HG03135 (cell line): ENCODE measurements around the gene NKAIN2.

Experiments used
- ATAC-seq: cut with Tn5 transposase; IDR thresholded peaks from one replicate; pipeline ENCODE4 v1.9.1; 2021; ENCODE audit warnings: mild to moderate bottlenecking, moderate library complexity; ENCODE audit not compliant: unreplicated experiment

Gene NKAIN2

GRCh38 chr6:123806561-123806960 lies 2.9 kb downstream of the NKAIN2 start:
- ATAC-seq = no peak

DNA sequence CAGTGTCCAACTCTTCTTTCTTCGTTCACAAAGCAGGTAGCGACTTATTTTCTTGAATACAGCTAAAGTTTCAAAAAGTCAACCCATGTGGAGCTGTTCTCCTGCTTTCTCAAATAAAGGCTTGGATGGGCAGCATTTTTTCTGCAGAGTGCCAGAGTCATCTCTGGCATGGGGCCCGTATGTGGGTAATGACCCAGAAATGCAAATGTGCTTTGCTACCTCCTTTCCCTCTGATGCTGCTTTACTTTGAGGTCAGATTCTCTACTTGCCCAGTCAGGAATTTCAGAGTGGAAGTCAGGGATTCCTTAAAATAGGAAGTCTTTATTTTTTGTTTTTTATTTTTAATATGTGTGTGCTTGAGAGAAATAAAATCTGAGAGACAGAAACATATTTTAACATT lies 4.9 kb downstream of the NKAIN2 start:
- ATAC-seq = no peak

- ATAC-seq = no peak
These were observed 6.5 kb downstream of the NKAIN2 start for GRCh38 chr6:123810214-123810613.

- no peak for ATAC-seq
These were observed 7.3 kb downstream of the NKAIN2 start for GRCh38 chr6:123810948-123811347.

GRCh38 chr6:123811378-123811777 lies 7.7 kb downstream of the NKAIN2 start:
- ATAC-seq = no peak

GRCh38 chr6:123812621-123813020 lies 9.0 kb downstream of the NKAIN2 start:
- no peak for ATAC-seq

DNA sequence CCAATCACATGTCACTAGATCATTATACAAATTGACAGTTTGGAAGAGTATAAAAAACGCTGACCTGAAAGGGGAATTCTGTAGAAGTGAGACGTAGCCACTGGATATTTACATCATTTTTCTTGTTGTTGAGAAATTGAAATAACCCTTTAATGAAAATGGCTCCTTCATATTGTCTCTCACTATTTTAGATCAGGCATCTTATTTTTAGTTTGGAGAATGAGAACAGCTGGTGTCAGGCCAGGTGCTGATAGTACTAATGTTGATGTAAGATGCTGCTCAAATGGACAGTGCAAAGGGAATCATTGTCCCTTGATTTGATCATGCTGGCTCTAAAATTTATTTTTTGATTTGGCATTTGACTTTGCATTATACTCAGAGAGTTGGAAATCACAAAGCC lies 17.4 kb downstream of the NKAIN2 start:
- no peak for ATAC-seq

DNA sequence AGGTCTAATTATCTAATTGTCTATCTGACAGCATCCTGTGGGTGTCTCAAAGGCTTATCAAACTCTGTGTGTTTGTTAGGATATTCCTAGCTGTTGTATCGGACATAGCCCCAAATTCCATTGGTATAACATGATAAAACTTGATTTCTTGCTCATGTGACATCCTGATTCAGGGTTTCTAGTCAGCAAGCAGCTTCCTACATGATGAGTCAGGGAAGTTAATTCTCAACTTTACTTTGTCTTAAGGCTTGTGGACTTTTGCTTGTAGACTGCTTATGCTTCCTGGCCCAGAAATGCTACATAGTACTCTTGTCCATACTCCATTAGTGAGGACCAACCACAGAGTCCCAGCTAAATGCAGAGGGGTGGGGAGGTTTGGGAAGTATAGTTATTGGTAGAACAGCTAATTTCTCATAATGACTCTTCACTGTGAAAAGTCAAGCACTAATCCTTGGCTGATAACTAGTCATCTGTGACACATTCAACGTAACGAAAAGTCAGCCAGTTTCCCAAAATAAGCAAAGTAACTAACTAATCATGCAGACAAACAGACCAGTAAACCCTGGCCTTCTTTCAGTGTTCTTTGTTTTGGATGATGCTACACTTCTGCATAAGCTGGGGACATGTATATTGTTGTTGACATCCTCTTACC lies 25.8 kb downstream of the NKAIN2 start:
- ATAC-seq = no peak

- no peak for ATAC-seq
These were observed 26.5 kb downstream of the NKAIN2 start for GRCh38 chr6:123830120-123830519.

DNA sequence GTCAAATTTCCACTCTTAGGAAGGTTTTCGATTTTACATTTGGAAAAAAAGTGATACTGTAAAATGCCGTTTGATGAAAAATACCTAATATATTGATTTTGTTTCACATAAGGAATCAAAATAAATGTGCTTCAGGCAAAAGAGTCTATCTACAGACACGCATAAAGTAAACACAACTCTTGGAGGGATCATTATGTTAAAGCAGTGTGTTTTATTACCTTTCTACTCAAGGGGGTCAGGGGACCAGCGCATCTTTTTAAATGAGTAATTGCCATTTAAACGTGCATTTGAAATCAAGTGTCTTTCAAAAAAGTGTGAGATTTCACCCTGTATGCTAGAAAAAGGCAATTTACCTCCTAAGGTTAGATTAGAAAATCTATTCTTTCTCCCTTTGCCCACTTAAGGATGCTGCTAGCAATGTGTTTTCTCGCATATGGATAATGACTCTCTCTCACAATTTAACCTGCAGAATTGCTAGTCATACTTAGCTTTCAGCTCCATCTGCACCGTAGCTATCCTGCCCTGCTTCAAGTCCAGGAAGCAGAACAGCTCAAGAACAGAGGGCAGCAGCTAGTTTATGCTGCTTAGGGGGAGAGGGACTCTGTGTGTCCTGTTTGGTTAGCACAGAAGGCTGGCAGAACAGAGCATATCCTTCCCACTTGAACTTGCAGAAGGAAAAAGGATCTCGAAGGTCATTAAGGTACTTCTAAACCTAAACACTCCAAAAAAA lies 35.0 kb downstream of the NKAIN2 start:
- ATAC-seq = no peak

DNA sequence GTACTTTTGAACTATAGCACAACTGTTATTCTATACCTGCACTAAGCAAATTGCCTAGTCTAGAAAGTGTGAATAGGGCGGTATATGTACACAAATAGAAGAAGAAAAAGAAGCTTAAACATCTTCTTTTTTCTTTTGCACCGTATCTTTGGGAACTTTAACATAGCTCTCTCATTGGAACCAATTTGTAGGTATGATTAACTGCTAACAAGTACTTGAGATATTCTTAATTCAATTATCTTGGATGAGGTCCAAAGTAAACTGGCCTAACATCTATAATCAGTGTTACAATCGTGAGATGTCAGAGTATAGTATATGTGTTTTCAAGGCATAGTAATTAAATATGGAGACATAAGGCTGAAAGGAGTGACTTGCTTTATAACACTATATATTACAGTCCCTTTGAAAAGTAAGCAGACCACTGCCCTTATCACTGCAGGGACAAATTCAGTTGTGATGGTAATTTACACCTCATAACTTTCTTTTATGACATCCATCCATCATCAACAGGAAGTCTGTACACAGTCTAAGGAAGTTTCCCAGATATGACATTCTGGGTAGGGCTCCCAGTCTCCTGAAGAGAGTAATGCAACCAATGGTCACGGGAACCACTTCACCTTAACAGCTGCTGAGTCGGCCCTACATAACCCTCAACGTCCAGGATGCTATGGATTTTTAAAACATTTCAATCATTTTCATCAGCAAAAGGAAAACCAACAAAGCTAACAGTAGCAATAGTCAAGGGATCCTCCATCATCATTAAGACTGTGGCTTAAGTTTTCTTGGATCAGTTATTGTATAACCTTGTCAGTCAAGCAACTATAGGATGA lies 37.6 kb downstream of the NKAIN2 start:
- no peak for ATAC-seq

- ATAC-seq = no peak
These were observed 40.3 kb downstream of the NKAIN2 start for GRCh38 chr6:123844011-123844410.

DNA sequence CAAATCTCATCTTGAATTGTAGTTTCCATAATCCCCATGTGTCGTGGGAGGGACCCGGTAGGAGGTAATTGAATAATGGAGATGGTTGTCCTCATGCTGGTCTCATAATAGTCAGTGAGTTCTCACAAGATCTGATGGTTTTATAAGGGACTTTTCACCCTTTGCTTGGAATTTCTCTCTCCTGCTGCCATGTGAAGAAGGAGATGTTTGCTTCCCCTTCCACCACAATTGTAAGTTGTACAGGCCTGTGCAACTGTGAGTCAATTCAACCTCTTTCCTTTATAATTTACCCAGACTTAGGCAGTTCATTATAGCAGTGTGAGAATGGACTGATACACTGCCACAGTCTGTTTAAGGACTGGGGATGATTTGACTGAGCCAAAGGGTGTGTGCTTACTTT lies 44.7 kb downstream of the NKAIN2 start:
- no peak for ATAC-seq

GRCh38 chr6:123849406-123849805 lies 45.7 kb downstream of the NKAIN2 start:
- ATAC-seq = no peak

DNA sequence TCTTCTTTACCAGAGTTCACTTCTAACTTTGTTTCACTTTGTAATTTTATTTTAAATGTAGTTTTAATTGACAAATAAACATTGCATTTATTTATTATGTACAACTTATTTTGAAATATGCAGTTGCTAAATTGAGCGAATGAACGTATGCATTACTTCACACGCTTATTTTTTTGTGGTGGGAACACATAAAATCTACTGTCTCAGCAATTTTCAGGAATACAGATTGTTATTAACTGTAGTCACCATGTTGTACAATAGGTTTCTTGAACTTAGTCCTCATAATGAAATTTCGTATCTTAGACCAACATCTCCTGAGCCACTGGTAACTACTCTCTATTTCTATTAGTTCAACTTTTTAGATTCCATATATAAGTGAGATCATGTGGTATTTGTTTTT lies 46.9 kb downstream of the NKAIN2 start:
- ATAC-seq = no peak

DNA sequence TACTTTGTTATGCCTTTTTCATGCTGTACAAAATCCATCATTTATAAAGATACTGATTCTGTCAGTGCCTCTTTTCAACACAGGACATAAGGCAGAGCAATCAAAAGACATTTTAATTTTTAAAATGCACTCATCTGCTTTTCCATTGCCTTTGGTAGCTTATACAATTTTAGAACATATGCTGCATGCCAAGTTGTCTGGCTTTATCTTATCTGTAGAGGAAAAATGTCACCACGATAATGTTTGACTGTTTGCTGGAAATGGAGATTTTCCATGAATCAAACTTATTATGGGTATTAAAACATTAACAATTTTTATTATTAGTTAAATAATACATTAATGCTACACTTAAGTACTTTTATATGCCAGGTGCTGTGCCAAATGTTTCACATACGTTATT lies 50.5 kb downstream of the NKAIN2 start:
- no peak for ATAC-seq

- no peak for ATAC-seq
These were observed 51.8 kb downstream of the NKAIN2 start for GRCh38 chr6:123855506-123855905.

GRCh38 chr6:123859291-123859690 lies 55.6 kb downstream of the NKAIN2 start:
- ATAC-seq = no peak

DNA sequence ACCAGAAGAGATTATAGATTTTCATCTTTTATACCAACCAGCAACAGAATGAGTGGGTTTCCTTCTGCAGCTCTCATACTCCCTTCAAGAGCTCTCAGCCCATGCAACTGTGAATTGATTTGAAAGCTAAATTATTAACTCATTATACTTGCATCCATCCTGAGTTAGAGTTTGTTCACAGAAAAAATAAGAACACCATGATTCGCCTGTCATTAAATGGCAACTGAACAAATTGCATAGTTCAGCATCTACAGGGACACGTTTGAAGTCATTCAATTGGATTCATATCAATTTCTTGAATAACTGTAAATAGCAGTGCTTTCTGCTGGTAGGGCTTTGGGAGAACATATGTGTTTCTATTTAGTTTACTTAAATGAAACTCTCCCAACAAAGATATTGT lies 65.7 kb downstream of the NKAIN2 start:
- ATAC-seq = no peak

DNA sequence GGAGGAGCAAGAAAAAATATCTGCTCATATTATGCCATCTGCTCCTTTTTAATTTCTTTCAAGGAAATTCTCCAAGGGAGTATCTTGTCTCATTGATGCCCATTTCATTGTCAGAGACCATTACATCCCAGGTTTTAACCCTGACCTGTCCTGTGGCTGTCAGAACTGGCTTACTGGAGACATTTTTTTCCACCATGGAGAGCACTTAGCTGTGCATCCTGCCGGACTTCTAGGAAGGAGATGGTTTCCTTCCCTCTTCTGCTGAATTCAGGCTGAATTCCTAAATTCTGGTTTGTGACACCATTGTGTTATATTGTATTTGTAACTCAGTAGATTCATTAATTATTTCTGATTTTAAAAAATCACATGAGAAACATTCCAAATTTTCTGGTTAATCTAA lies 70.3 kb downstream of the NKAIN2 start:
- ATAC-seq = no peak

DNA sequence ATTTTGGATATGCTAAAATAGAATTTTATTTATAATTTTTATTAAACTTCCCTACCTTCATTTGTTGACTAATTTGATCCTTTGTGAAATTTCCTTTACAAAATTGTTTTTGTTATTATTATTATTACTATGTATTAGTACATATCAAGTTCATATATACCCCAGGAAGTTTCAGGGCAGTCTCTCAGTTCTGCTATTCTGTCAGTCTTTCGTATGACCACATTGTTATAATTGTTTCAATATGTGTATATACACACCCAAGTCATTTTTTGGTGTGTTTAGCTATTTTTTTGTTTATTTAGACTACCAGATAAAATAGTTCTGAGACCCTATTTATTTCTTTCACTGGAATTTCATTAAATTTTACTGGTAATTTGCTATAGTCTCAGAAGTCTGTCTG lies 72.1 kb downstream of the NKAIN2 start:
- ATAC-seq = no peak

GRCh38 chr6:123879749-123880148 lies 76.1 kb downstream of the NKAIN2 start:
- no peak for ATAC-seq
